ENCODE measurements around the gene TCAP.

Gene TCAP

GRCh38 chr17:39651923-39652586 lies 13.1 kb upstream of the TCAP start:
- no peak for DNase-seq (ENCODE audit: low spot score)

GRCh38 chr17:39652587-39653315 lies 12.4 kb upstream of the TCAP start:
- DNase-seq (ENCODE audit: low spot score): peak; percentile 89

GRCh38 chr17:39653316-39653661 lies 11.9 kb upstream of the TCAP start:
- no peak for DNase-seq (ENCODE audit: low spot score)

GRCh38 chr17:39653662-39654331 lies 11.4 kb upstream of the TCAP start:
- DNase-seq (ENCODE audit: low spot score): peak; percentile 70

GRCh38 chr17:39655105-39655504 lies 10.0 kb upstream of the TCAP start:
- no peak for DNase-seq (ENCODE audit: low spot score)

GRCh38 chr17:39658346-39658745 lies 6.8 kb upstream of the TCAP start:
- DNase-seq (ENCODE audit: low spot score): no peak

- no peak for DNase-seq (ENCODE audit: low spot score)
Observed at GRCh38 chr17:39658760-39659159, 6.4 kb upstream of the TCAP start.

GRCh38 chr17:39659279-39660010 lies 5.7 kb upstream of the TCAP start:
- DNase-seq (ENCODE audit: low spot score): no peak

GRCh38 chr17:39660011-39660360 lies 5.2 kb upstream of the TCAP start:
- DNase-seq (ENCODE audit: low spot score): no peak

GRCh38 chr17:39660397-39661385 lies 4.5 kb upstream of the TCAP start:
- DNase-seq (ENCODE audit: low spot score): no peak

GRCh38 chr17:39661744-39662541 lies 3.2 kb upstream of the TCAP start:
- DNase-seq (ENCODE audit: low spot score): no peak

- no peak for DNase-seq (ENCODE audit: low spot score)
Observed at GRCh38 chr17:39662551-39663339, 2.4 kb upstream of the TCAP start.

GRCh38 chr17:39663340-39663687 lies 1.8 kb upstream of the TCAP start:
- DNase-seq (ENCODE audit: low spot score): no peak

GRCh38 chr17:39663688-39664580 lies 1.2 kb upstream of the TCAP start:
- no peak for DNase-seq (ENCODE audit: low spot score)

- no peak for DNase-seq (ENCODE audit: low spot score)
Observed at GRCh38 chr17:39665642-39666224, 584 bp downstream of the TCAP start.

GRCh38 chr17:39666231-39666600 lies 1.1 kb downstream of the TCAP start:
- no peak for DNase-seq (ENCODE audit: low spot score)

- DNase-seq (ENCODE audit: low spot score): peak; percentile 70
Observed at GRCh38 chr17:39666601-39667261, 1.6 kb downstream of the TCAP start.
